HEK293 (cell line): ENCODE results near the gene SPIN4.

Source experiments
- CTCF ChIA-PET: fragments of 350-600 bp; formaldehyde crosslinking; extraction: SDS; loops from one replicate; lab custom pipeline; 2021; ENCODE audit warnings: antibody characterized with exemption; lab: Yijun Ruan, JAX
- POLR2A ChIA-PET: fragments of 300-600 bp; formaldehyde crosslinking; extraction: SDS; loops from one replicate; lab custom pipeline; 2020; ENCODE audit warnings: antibody characterized with exemption, inconsistent platforms; lab: Yijun Ruan, JAX
- H3K27ac ChIP-seq: fragments of 200-500 bp; sonication (Bioruptor generic); 2 replicates; pipeline ENCODE4 v1.5.1; 2014; ENCODE audit warnings: low read depth, low read length, control low read depth, inconsistent platforms; ENCODE audit errors: extremely low read depth
- H3K36me3 ChIP-seq, 2 experiments: fragments of 200-500 bp in 1 of 2; sonication (Bioruptor generic) in 1 of 2; 1 replicate in 1 of 2; 2 replicates in 1 of 2; pipeline ENCODE4 v1.5.1; 2014 to 2017; ENCODE audit warnings: inconsistent platforms in 2 of 2, low read length in 2 of 2; ENCODE audit not compliant: control insufficient read depth in 2 of 2, insufficient read depth in 1 of 2
- H3K4me1 ChIP-seq: fragments of 200-500 bp; sonication (Bioruptor generic); 2 replicates; pipeline ENCODE4 v1.5.1; 2014; ENCODE audit warnings: mild to moderate bottlenecking, low read length, inconsistent platforms; ENCODE audit not compliant: control insufficient read depth, insufficient read depth
- H3K4me3 ChIP-seq: 2 replicates; pipeline ENCODE4 v1.5.1; 2011; ENCODE audit warnings: low read depth, mild to moderate bottlenecking, control low read depth, low read length, moderate library complexity
- H3K9me3 ChIP-seq: fragments of 200-500 bp; sonication (Bioruptor generic); 2 replicates; pipeline ENCODE4 v1.5.1; 2014; ENCODE audit warnings: low read depth, low read length, inconsistent platforms; ENCODE audit not compliant: control insufficient read depth, insufficient read depth
- EGR2 ChIP-seq: fragments of 450-650 bp; formaldehyde crosslinking; IDR thresholded peaks from 2 replicates; pipeline ENCODE4 v1.5.1; 2016; ENCODE audit warnings: low read depth, missing biosample characterization, missing genetic modification characterization
- GFI1B ChIP-seq: fragments of 450-650 bp; formaldehyde crosslinking; IDR thresholded peaks from 2 replicates; pipeline ENCODE4 v1.5.1; 2016; ENCODE audit warnings: missing biosample characterization, missing genetic modification characterization
- GLI2 ChIP-seq: fragments of 450-650 bp; formaldehyde crosslinking; IDR thresholded peaks from 2 replicates; pipeline ENCODE4; 2017; ENCODE audit warnings: missing biosample characterization, missing genetic modification characterization, low read depth, borderline replicate concordance
- GLIS2 ChIP-seq: fragments of 450-650 bp; formaldehyde crosslinking; IDR thresholded peaks from 2 replicates; pipeline ENCODE4 v1.5.1; 2016; ENCODE audit warnings: missing biosample characterization, missing genetic modification characterization
- IKZF3 ChIP-seq: fragments of 450-650 bp; IDR thresholded peaks from 2 replicates; pipeline ENCODE4 v1.5.0; 2018; ENCODE audit warnings: missing biosample characterization, mild to moderate bottlenecking, missing genetic modification characterization, moderate library complexity
- WT1 ChIP-seq: fragments of 450-650 bp; formaldehyde crosslinking; IDR thresholded peaks from 2 replicates; pipeline ENCODE4 v1.5.1; 2016; ENCODE audit warnings: missing biosample characterization, missing genetic modification characterization
- ZBTB20 ChIP-seq: fragments of 450-650 bp; formaldehyde crosslinking; IDR thresholded peaks from 2 replicates; pipeline ENCODE4 v1.5.1; 2016; ENCODE audit warnings: missing biosample characterization, missing genetic modification characterization
- ZEB2 ChIP-seq: fragments of 450-650 bp; formaldehyde crosslinking; IDR thresholded peaks from 2 replicates; pipeline ENCODE4 v1.5.1; 2016; ENCODE audit warnings: missing biosample characterization, missing genetic modification characterization
- ZFHX2 ChIP-seq: fragments of 450-650 bp; formaldehyde crosslinking; conservative IDR thresholded peaks from 2 replicates; pipeline ENCODE4 v1.5.1; 2016; ENCODE audit warnings: missing biosample characterization, missing genetic modification characterization
- ZFP37 ChIP-seq: fragments of 450-650 bp; formaldehyde crosslinking; IDR thresholded peaks from 2 replicates; pipeline ENCODE4 v1.5.1; 2016; ENCODE audit warnings: missing biosample characterization, missing genetic modification characterization
- ZNF174 ChIP-seq: fragments of 450-650 bp; formaldehyde crosslinking; IDR thresholded peaks from 2 replicates; pipeline ENCODE4 v1.5.0; 2017; ENCODE audit warnings: missing biosample characterization, mild to moderate bottlenecking, missing genetic modification characterization
- ZNF175 ChIP-seq: fragments of 450-650 bp; formaldehyde crosslinking; IDR thresholded peaks from 2 replicates; pipeline ENCODE4 v1.5.1; 2016; ENCODE audit warnings: missing biosample characterization, missing genetic modification characterization
- ZNF24 ChIP-seq: fragments of 450-650 bp; formaldehyde crosslinking; IDR thresholded peaks from 2 replicates; pipeline ENCODE4 v1.5.1; 2016; ENCODE audit warnings: missing biosample characterization, missing genetic modification characterization
- ZNF514 ChIP-seq: fragments of 450-650 bp; formaldehyde crosslinking; IDR thresholded peaks from 2 replicates; pipeline ENCODE4 v1.5.1; 2016; ENCODE audit warnings: missing biosample characterization, missing genetic modification characterization
- ZNF558 ChIP-seq: fragments of 450-650 bp; formaldehyde crosslinking; IDR thresholded peaks from 2 replicates; pipeline ENCODE4 v1.5.1; 2016; ENCODE audit warnings: missing biosample characterization, missing genetic modification characterization
- ZNF610 ChIP-seq: fragments of 450-650 bp; formaldehyde crosslinking; IDR thresholded peaks from 2 replicates; pipeline ENCODE4 v1.5.1; 2016; ENCODE audit warnings: missing biosample characterization, missing genetic modification characterization, borderline replicate concordance
- ZNF629 ChIP-seq: fragments of 450-650 bp; formaldehyde crosslinking; IDR thresholded peaks from 2 replicates; pipeline ENCODE4 v1.5.1; 2017; ENCODE audit warnings: missing biosample characterization, missing genetic modification characterization
- TF ChIP-seq, protein P1 (sequence below): fragments of 450-650 bp; formaldehyde crosslinking; conservative IDR thresholded peaks from 2 replicates; pipeline ENCODE4 v1.5.1; 2016; ENCODE audit warnings: low read depth, missing biosample characterization, missing genetic modification characterization
- TF ChIP-seq, protein P2 (sequence below): fragments of 450-650 bp; formaldehyde crosslinking; IDR thresholded peaks from 2 replicates; pipeline ENCODE4 v1.5.1; 2016; ENCODE audit warnings: missing biosample characterization, missing genetic modification characterization
- TF ChIP-seq, protein P3 (sequence below): fragments of 450-650 bp; formaldehyde crosslinking; IDR thresholded peaks from 2 replicates; pipeline ENCODE4 v1.5.1; 2016; ENCODE audit warnings: missing biosample characterization, missing genetic modification characterization
- TF ChIP-seq, protein P4 (sequence below): fragments of 450-650 bp; formaldehyde crosslinking; IDR thresholded peaks from 2 replicates; pipeline ENCODE4 v1.5.1; 2016; ENCODE audit warnings: missing biosample characterization, missing genetic modification characterization
- TF ChIP-seq, protein P5 (sequence below): fragments of 450-650 bp; formaldehyde crosslinking; IDR thresholded peaks from 2 replicates; pipeline ENCODE4 v1.5.1; 2016; ENCODE audit warnings: missing biosample characterization, missing genetic modification characterization, low read depth
- TF ChIP-seq, protein P6 (sequence below): fragments of 450-650 bp; formaldehyde crosslinking; IDR thresholded peaks from 2 replicates; pipeline ENCODE4 v1.5.1; 2017; ENCODE audit warnings: missing biosample characterization, missing genetic modification characterization

SPIN4 gene

DNA sequence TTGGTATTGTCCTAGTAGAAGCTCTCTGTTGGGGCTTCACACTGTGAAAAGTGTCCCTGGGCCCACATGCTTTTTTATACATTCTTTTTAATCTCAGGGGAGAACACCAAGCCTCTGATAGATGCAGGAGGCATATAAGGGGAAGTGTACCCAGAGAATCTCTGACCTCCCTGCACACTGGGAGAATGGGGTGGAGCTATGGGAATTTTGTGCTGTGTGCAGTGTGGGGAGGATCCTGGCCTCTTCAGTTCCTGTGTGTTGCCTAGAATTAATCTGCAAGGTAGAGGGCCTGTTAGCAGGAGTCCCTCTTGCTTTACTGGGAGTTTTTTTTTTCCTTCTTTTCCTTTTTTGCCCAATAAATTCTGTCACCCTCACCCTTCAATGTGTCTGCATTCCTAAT is 49.2 kb upstream of the SPIN4 start:
- ChIA-PET CTCF (no interaction called here), POLR2A (no interaction called here)

DNA sequence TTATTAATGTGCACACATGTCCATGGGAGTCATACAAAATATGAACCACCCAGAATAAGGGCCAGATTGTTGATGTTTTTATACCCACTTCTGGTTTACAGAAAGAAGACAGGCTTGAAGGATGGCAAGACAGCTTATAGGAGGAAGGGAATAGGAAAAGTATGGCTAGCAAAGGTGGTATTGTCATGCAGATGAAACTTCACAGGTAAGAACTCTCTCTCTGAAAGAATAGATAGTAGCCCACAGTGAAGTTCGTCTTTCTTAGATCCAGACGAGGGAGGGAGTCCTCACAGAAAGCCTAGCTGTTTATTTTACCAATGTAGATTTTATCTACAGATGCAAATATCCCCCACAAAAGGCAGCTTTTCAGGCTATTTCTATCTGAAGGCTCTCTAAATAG is 43.7 kb upstream of the SPIN4 start:
- Histone ChIP-seq H3K4me1 (no peaks in the 10 kb centered on the region), H3K36me3 (no peaks in the 10 kb centered on the region), H3K9me3 (peaks cover 3% of the 10 kb centered on the region), H3K4me3 (no peak overlapping the region), H3K27ac (no peak overlapping the region)
- ChIA-PET POLR2A (no interaction called here), CTCF (no interaction called here)
- TF ChIP-seq ZFP37 (tag by site-specific recombination) (no peak), GFI1B (no peak), ZNF514 (no peak), ZNF558 (no peak), GLIS2 (tag by site-specific recombination) (no peak)
- TF ChIP-seq, protein P1, sequence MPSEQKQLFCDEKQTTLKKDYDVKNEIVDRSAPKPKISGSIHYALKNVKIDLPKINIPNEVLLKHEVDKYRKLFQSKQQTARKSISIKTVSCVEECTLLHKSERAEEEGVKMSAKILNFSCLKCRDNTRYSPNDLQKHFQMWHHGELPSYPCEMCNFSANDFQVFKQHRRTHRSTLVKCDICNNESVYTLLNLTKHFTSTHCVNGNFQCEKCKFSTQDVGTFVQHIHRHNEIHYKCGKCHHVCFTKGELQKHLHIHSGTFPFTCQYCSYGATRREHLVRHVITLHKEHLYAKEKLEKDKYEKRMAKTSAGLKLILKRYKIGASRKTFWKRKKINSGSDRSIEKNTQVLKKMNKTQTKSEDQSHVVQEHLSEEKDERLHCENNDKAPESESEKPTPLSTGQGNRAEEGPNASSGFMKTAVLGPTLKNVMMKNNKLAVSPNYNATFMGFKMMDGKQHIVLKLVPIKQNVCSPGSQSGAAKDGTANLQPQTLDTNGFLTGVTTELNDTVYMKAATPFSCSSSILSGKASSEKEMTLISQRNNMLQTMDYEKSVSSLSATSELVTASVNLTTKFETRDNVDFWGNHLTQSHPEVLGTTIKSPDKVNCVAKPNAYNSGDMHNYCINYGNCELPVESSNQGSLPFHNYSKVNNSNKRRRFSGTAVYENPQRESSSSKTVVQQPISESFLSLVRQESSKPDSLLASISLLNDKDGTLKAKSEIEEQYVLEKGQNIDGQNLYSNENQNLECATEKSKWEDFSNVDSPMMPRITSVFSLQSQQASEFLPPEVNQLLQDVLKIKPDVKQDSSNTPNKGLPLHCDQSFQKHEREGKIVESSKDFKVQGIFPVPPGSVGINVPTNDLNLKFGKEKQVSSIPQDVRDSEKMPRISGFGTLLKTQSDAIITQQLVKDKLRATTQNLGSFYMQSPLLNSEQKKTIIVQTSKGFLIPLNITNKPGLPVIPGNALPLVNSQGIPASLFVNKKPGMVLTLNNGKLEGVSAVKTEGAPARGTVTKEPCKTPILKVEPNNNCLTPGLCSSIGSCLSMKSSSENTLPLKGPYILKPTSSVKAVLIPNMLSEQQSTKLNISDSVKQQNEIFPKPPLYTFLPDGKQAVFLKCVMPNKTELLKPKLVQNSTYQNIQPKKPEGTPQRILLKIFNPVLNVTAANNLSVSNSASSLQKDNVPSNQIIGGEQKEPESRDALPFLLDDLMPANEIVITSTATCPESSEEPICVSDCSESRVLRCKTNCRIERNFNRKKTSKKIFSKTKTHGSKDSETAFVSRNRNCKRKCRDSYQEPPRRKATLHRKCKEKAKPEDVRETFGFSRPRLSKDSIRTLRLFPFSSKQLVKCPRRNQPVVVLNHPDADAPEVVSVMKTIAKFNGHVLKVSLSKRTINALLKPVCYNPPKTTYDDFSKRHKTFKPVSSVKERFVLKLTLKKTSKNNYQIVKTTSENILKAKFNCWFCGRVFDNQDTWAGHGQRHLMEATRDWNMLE (tag by site-specific recombination): no peak
- TF ChIP-seq, protein P2, sequence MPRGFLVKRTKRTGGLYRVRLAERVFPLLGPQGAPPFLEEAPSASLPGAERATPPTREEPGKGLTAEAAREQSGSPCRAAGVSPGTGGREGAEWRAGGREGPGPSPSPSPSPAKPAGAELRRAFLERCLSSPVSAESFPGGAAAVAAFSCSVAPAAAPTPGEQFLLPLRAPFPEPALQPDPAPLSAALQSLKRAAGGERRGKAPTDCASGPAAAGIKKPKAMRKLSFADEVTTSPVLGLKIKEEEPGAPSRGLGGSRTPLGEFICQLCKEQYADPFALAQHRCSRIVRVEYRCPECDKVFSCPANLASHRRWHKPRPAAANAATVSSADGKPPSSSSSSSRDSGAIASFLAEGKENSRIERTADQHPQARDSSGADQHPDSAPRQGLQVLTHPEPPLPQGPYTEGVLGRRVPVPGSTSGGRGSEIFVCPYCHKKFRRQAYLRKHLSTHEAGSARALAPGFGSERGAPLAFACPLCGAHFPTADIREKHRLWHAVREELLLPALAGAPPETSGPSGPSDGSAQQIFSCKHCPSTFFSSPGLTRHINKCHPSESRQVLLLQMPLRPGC (tag by site-specific recombination): no peak

More for the DNA sequence above, 49.2 kb upstream of the SPIN4 start:
- no peak overlapping the region for H3K27ac ChIP-seq
- TF ChIP-seq, protein P3, sequence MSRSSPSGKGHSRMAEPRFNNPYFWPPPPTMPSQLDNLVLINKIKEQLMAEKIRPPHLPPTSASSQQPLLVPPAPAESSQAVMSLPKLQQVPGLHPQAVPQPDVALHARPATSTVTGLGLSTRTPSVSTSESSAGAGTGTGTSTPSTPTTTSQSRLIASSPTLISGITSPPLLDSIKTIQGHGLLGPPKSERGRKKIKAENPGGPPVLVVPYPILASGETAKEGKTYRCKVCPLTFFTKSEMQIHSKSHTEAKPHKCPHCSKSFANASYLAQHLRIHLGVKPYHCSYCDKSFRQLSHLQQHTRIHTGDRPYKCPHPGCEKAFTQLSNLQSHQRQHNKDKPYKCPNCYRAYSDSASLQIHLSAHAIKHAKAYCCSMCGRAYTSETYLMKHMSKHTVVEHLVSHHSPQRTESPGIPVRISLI (tag by site-specific recombination): no peak
- no peak for TF ChIP-seq ZBTB20
- no peak for TF ChIP-seq EGR2 (tag by site-specific recombination)
- no peak for TF ChIP-seq ZNF175 (tag by site-specific recombination)
- no peak for TF ChIP-seq ZNF558
- no peak for TF ChIP-seq ZFHX2
- no peak for TF ChIP-seq ZNF174
- no peak for TF ChIP-seq ZNF629 (tag by site-specific recombination)
- TF ChIP-seq WT1 (tag by site-specific recombination): no peak
- no peak for TF ChIP-seq ZNF24
- TF ChIP-seq ZNF610 (tag by site-specific recombination): no peak
- no peak for TF ChIP-seq GLI2 (tag by site-specific recombination)
- TF ChIP-seq, protein P4, sequence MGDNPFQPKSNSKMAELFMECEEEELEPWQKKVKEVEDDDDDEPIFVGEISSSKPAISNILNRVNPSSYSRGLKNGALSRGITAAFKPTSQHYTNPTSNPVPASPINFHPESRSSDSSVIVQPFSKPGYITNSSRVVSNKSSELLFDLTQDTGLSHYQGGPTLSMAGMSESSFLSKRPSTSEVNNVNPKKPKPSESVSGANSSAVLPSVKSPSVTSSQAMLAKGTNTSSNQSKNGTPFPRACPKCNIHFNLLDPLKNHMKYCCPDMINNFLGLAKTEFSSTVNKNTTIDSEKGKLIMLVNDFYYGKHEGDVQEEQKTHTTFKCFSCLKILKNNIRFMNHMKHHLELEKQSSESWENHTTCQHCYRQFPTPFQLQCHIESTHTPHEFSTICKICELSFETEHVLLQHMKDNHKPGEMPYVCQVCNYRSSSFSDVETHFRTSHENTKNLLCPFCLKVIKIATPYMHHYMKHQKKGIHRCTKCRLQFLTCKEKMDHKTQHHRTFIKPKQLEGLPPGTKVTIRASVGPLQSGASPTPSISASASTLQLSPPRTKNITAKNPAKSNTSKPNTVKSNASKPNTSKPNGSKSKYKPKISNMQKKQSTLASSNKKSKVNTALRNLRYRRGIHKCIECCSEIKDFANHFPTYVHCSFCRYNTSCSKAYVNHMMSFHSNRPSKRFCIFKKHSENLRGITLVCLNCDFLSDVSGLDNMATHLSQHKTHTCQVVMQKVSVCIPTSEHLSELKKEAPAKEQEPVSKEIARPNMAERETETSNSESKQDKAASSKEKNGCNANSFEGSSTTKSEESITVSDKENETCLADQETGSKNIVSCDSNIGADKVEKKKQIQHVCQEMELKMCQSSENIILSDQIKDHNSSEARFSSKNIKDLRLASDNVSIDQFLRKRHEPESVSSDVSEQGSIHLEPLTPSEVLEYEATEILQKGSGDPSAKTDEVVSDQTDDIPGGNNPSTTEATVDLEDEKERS (tag by site-specific recombination): no peak
- no peak for TF ChIP-seq ZEB2
- TF ChIP-seq IKZF3: no peak
- TF ChIP-seq, protein P5, sequence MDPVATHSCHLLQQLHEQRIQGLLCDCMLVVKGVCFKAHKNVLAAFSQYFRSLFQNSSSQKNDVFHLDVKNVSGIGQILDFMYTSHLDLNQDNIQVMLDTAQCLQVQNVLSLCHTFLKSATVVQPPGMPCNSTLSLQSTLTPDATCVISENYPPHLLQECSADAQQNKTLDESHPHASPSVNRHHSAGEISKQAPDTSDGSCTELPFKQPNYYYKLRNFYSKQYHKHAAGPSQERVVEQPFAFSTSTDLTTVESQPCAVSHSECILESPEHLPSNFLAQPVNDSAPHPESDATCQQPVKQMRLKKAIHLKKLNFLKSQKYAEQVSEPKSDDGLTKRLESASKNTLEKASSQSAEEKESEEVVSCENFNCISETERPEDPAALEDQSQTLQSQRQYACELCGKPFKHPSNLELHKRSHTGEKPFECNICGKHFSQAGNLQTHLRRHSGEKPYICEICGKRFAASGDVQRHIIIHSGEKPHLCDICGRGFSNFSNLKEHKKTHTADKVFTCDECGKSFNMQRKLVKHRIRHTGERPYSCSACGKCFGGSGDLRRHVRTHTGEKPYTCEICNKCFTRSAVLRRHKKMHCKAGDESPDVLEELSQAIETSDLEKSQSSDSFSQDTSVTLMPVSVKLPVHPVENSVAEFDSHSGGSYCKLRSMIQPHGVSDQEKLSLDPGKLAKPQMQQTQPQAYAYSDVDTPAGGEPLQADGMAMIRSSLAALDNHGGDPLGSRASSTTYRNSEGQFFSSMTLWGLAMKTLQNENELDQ (tag by site-specific recombination): no peak
- TF ChIP-seq, protein P6, sequence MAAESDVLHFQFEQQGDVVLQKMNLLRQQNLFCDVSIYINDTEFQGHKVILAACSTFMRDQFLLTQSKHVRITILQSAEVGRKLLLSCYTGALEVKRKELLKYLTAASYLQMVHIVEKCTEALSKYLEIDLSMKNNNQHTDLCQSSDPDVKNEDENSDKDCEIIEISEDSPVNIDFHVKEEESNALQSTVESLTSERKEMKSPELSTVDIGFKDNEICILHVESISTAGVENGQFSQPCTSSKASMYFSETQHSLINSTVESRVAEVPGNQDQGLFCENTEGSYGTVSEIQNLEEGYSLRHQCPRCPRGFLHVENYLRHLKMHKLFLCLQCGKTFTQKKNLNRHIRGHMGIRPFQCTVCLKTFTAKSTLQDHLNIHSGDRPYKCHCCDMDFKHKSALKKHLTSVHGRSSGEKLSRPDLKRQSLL (tag by site-specific recombination): no peak
- no peak overlapping the region for H3K4me3 ChIP-seq
- H3K4me1 ChIP-seq: no peaks in the 10 kb centered on the region
- peaks cover 7% of the 10 kb centered on the region for H3K9me3 ChIP-seq
- no peaks in the 10 kb centered on the region for H3K36me3 ChIP-seq
